GM23248 (cell line): ENCODE data around the gene THAP8.

Source experiments
- EZH2 ChIP-seq: fragments of 200-600 bp; sonication (generic); IDR thresholded peaks from 2 replicates; pipeline ENCODE4 v1.6.1; 2018; ENCODE audit warnings: antibody characterized with exemption, mild to moderate bottlenecking; ENCODE audit not compliant: insufficient read depth, poor library complexity, severe bottlenecking
- EZH2phosphoT487 ChIP-seq: fragments of 200-600 bp; sonication (generic); IDR thresholded peaks from 2 replicates; pipeline ENCODE4 v1.6.1; 2018; ENCODE audit warnings: antibody characterized with exemption, moderate library complexity, mild to moderate bottlenecking, low read depth; ENCODE audit not compliant: insufficient read depth

DNA sequence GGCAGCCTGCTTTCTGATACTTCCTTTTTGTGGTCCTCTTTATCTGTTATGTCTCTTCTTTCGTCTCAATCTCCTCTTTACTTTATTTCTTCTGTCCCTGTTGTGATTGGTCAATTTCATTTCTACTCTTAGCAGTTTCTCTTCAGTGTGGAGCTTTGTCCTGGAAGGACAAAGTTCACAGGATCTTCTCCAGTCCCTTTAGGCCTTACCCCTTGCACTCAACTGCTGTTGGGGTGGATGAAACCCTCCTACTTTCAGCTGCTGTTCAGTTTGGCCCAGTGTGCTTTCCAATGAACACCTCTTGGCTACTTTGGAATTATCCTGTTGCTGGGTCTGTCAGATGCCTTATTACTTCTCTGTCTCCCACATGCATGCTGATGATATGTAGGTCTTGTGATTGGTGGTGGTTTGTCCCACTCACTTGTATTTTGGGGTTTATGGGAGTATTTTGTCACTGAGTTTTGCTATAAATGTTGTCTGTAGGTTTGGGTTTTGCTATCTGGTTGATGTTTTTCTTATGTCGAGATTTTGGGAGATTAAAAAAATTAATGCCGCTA lies 25.4 kb upstream of the THAP8 start:
- TF ChIP-seq EZH2phosphoT487 (no peak), EZH2 (no peak)
